HK-2 (cell line): Measurements from ENCODE around the gene KCNQ1.
"Not testable (repeated sequence)": the region's sequence is repeated elsewhere in the genome, so short reads cannot be mapped to it uniquely, and the experiment has no call there.

Source experiments
- DNase-seq: peaks from one replicate; pipeline ENCODE4 v3.0.0-alpha.2; 2018; ENCODE audit not compliant: unreplicated experiment

Gene KCNQ1

DNA sequence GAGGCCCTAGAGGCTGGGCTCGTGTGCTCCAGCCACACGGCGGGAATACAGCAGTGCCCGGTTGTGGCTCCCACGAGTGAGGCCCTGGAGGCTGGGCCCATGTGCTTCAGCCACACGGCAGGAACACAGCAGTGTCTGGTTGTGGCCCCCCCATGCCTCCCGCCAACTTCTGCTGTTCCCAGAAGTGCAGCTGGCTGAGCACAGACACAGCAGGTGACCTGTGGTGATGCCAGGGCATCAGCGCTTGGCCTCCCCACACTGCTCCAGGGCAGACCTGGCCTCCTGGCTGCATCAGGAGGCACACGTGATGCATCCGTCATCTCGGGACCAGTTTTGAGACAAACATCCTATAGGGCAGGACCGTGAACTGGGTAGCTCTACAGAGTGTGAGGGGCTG, 144.7 kb downstream of the KCNQ1 start:
- no peak for DNase-seq

- no peak for DNase-seq
Measured at GRCh38 chr11:2590131-2590964, 145.5 kb downstream of the KCNQ1 start.

DNA sequence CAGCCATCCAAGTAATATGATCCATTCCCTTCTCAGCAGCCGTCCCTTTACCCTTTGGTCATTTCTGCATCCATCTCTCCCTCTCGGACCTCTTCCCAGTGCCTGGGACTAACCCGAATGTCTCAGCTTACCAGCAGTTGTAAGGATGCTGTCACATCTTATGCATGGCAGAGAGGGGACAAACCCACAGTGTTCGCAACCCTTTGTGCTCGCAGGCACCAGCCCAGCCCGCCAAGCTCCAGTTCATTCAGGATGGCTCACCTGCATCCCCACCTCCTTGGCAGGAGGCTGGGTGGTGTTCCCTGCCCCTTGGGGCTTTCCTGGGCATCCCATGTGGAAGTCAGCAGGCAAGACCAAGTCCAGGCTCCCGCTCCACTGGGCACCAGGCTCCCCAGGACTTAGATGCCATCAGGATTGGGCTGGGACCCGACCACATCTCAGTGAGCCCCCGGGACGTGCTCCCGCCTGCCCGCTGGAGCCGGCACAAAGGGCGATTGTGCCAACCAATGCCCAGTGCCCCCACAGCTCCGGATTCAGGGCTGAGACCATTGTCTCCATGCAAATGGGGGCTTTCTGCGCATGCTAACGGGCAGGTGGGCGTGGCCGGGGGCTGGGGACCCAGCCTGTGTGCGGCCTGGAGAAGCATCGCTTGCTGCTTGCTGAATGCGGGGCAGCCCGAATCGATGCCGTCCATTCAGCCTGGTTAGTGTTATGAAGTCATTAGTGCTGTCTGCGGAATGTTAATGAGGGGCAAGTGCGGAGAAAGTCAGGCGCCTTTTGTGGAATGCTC, 146.4 kb downstream of the KCNQ1 start:
- no peak for DNase-seq

GRCh38 chr11:2591805-2592204, 147.0 kb downstream of the KCNQ1 start:
- no peak for DNase-seq

GRCh38 chr11:2592559-2593392, 148.0 kb downstream of the KCNQ1 start:
- no peak for DNase-seq

DNA sequence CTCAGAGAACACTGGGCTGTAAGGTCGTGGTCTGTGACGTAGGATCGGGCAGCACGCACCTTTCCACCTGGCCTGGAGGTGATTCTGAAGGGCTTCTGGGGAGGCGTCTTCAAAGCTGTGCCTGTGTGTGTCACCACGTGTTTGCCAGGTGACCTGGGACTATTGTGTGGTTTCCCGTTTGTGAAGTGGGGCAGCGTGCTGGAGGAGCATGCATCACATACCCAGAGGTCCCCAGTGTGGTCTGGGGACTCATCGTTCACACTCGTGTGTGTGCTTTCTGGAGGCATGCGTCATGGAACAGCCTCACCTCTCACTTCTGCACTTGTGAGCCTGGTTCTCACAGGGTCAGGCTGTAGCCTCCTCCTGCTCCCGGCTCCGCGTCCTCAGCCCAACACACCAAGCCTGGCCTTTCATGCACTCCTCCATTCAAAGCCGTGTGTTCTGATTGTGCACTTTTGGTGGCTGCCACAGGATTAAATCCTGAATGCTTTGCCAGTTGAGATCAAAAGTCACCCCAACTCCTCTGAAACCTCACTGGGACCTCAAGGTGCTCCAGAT, 148.7 kb downstream of the KCNQ1 start:
- no peak for DNase-seq

DNA sequence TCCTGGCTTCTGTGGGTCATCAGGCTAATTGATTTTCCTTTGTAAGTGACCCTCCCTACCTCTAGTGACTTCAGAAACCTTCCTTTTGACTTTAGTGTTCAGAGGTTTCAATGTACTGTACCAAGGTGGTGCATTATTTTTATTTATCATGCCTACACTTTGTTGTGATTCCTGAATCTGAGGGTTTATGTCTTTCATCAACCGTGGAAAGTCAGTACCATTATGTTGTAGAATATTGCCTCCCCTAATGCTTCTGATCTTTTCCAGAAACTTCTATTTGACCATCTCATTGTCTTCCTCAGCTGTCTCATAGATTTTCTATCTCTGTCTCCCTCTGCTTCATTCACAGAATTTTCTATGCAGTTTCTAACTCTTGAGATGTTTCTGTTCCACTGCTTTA, 149.5 kb downstream of the KCNQ1 start:
- DNase-seq = no peak

DNA sequence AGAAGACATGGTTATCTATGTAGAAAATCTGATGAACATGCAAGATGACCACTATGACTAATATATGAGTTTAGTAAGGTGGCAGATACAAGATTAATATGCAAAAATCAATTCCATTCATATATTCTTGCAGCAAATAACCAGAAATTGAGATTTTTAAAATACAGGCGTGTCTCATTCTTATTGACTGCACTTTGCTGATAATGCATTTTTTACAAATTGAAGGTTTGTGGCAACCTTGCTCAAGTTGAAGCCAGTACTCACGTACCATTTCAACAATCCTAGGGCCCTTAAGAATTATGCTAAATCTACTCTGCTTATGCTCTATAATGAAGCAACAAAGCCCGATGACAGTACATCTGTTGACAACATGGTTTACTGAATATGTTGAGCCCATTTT, 150.4 kb downstream of the KCNQ1 start:
- no peak for DNase-seq

GRCh38 chr11:2599561-2600189, 154.9 kb downstream of the KCNQ1 start:
- no peak for DNase-seq

GRCh38 chr11:2609345-2609744, 164.5 kb downstream of the KCNQ1 start:
- no peak for DNase-seq

GRCh38 chr11:2612884-2613571, 168.2 kb downstream of the KCNQ1 start:
- DNase-seq = no peak

- no peak for DNase-seq
Measured at GRCh38 chr11:2621894-2622293, 177.1 kb downstream of the KCNQ1 start.

DNA sequence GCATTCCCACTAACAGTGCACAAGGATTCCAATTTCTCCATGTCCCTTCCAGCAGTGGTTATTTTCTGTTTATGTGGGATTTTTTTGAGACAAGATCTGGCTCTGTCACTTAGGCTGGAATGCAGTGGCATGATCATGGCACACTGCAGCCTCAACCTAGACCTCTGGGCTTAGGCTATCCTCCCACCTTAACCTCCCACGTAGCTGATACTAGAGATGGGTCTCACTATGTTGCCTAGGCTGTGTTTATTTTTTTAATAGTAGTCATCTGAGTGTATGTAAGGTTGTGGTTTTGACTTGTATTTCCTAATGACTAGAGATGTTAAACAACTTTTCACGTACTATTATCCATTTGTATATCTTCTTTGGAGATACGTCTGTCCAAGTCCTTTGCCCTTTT, 180.4 kb downstream of the KCNQ1 start:
- no peak for DNase-seq

DNA sequence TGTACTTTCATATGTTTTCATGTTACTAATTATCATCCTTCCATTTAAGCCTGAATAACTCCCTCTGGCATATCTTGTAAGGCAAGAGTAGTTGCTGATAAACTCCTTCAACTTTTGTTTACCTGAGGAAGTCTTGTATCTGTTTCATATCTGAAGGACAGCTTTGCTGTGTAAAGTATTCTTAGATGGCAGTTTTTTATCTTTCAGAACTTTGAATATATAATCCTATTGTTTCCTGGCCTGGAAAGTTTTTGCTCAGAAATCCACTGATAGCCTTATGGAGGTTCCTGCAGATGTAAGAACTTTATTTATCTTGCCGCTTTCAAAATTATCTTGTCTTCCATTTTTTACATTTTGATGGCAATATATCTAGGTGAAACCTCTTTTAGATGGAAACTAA, 185.9 kb downstream of the KCNQ1 start:
- DNase-seq = no peak

- no peak for DNase-seq
Measured at GRCh38 chr11:2631161-2631560, 186.4 kb downstream of the KCNQ1 start.

GRCh38 chr11:2639763-2640162, 195.0 kb downstream of the KCNQ1 start:
- not testable (repeated sequence) for DNase-seq

- DNase-seq = no peak
Measured at GRCh38 chr11:2641623-2642022, 196.8 kb downstream of the KCNQ1 start.

- DNase-seq = no peak
Measured at GRCh38 chr11:2643746-2644145, 198.9 kb downstream of the KCNQ1 start.

DNA sequence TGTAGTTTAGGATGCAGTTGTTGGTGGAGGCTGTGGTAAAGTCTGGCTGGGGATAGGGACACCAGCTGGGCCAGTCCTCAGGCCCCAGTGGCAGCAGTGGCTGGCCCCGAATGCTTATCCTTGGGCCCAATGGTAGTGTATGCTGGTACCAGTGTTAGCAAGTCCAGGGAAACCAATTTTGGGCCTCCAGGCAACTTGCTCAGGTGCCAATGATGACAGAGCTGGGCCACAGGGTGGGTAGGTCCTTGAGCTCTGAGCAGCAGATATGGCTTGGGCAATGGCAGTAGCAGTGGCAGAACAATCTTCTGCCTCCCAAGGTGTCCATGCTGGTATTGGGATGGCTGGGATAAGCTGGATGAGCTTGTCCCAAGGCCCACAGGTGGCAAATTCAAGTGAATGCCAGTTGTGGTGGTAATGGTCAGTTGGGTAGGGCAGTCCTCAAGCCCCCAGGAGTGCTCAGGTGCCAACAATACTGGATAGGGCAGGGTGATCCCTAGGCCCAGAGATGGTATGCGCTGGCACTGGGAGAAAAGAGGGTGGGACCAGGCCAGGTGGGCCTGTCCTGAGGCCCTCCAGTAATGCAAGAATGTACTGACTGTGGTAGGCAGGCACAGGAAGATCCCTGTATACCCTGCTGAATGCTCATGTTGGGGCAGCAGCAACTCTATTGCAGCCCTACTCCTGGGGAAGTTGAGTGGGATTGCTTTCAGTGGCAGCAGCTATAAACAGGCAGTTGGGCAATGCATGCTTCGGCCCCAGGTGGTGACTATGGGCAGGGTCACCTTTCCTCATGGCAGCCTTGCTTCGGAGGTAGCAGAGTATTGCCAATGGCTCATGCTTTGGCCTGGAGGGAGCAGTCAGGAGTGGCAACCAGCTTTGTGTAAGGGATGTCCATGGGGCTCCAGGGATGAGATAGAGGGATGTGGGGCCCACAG, 200.3 kb downstream of the KCNQ1 start:
- no peak for DNase-seq

DNA sequence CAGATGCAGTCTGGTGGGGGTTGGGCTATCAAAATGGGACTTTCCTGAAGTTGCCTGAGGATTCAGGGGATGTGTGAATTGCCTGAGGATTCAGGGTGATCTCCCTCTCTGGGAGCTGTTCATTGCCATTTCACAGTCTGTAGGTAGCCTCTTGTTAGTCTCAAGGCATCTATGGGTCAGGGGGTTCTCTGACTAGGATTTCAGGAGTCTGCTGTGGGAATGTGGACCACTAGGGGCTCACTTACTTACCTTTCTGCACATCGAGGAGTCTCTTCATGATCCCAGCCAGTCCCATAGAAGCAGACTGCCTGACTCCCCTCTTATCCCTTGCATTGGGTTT, 200.9 kb downstream of the KCNQ1 start:
- DNase-seq = no peak
